OCI-LY7 (cell line): ENCODE measurements around the gene TSPAN13.

Source experiments
- CTCF ChIP-seq: fragments of 200-600 bp; sonication (generic); conservative IDR thresholded peaks from 2 replicates; pipeline ENCODE4 v1.5.1; 2014; ENCODE audit warnings: mild to moderate bottlenecking, antibody characterized with exemption, low read length, moderate library complexity, mixed read lengths
- EZH2phosphoT487 ChIP-seq: fragments of 200-600 bp; sonication (generic); IDR thresholded peaks from 2 replicates; pipeline ENCODE4 v1.6.1; 2018; ENCODE audit warnings: low read depth, borderline replicate concordance, mild to moderate bottlenecking, mixed run types, antibody characterized with exemption, low read length, moderate library complexity, mixed read lengths

GRCh38 chr7:16742547-16742946 is 11.0 kb upstream of the TSPAN13 start:
- no peak for TF ChIP-seq CTCF
- no peak for TF ChIP-seq EZH2phosphoT487
